ENCODE results near the gene LRRC56. TPM values are rescaled to one million over a fixed set of nuclear protein-coding genes. Genes with fewer than 3 reads are reported as not detected.

LRRC56 gene
- total RNA-seq, 3 donors from 2014 or later = 1.5 to 5.2 (median 4.8) TPM

- Histone ChIP-seq H3K36me3 (ENCODE audit: low read depth) (peaks cover 8% of the 10 kb centered on the region), H3K4me1 (ENCODE audit: low read depth) (no peaks in the 10 kb centered on the region), H3K9me3 (no peaks in the 10 kb centered on the region), H3K4me3 (no peak overlapping the region)
- intact Hi-C loops (cut with DNase I, micrococcal nuclease) = no loop called here
- DNase-seq (peak in 1 of 3 donors; percentile 24), ATAC-seq (no peak)
- no peak for TF ChIP-seq CTCF (IDR thresholded peaks at IDR 0.05)
These were observed 56.0 kb downstream of the LRRC56 start for GRCh38 chr11:593347-593746.

GRCh38 chr11:595400-595799 is 58.1 kb downstream of the LRRC56 start:
- intact Hi-C loops (cut with DNase I, micrococcal nuclease) = no loop called here
- no peak for ATAC-seq
- Histone ChIP-seq H3K9me3 (no peaks in the 10 kb centered on the region), H3K4me3 (no peak overlapping the region), H3K4me1 (ENCODE audit: low read depth) (no peaks in the 10 kb centered on the region), H3K36me3 (ENCODE audit: low read depth) (peaks cover 8% of the 10 kb centered on the region)
- DNase-seq = no peak
- TF ChIP-seq CTCF (IDR thresholded peaks at IDR 0.05) = no peak

- Histone ChIP-seq H3K9me3 (no peaks in the 10 kb centered on the region), H3K36me3 (ENCODE audit: low read depth) (peaks cover 8% of the 10 kb centered on the region), H3K4me3 (no peak overlapping the region), H3K4me1 (ENCODE audit: low read depth) (no peaks in the 10 kb centered on the region)
- no peak for ATAC-seq
- DNase-seq = peak in 1 of 3 donors; percentile 25
- intact Hi-C loops (cut with DNase I, micrococcal nuclease) = no loop called here
- TF ChIP-seq CTCF (IDR thresholded peaks at IDR 0.05) = no peak
These were observed 59.0 kb downstream of the LRRC56 start for GRCh38 chr11:596374-596773.

GRCh38 chr11:597166-597725 is 59.9 kb downstream of the LRRC56 start:
- DNase-seq (no peak), ATAC-seq (peak; percentile 22)
- intact Hi-C loops (cut with DNase I, micrococcal nuclease) = no loop called here
- Histone ChIP-seq H3K36me3 (ENCODE audit: low read depth) (peaks cover 8% of the 10 kb centered on the region), H3K9me3 (no peaks in the 10 kb centered on the region), H3K4me3 (no peak overlapping the region), H3K4me1 (ENCODE audit: low read depth) (no peaks in the 10 kb centered on the region)
- no peak for TF ChIP-seq CTCF (IDR thresholded peaks at IDR 0.05)

GRCh38 chr11:598005-598680 is 60.8 kb downstream of the LRRC56 start:
- TF ChIP-seq CTCF (IDR thresholded peaks at IDR 0.05) = no peak
- DNase-seq (peak in 1 of 3 donors; percentile 19), ATAC-seq (no peak)
- intact Hi-C loops (cut with DNase I, micrococcal nuclease) = no loop called here
- no peaks in the 10 kb centered on the region for H3K4me1 ChIP-seq (ENCODE audit: low read depth)
- no peaks in the 10 kb centered on the region for H3K9me3 ChIP-seq
- H3K36me3 ChIP-seq (ENCODE audit: low read depth) = peaks cover 4% of the 10 kb centered on the region
- H3K4me3 ChIP-seq = no peak overlapping the region

Data from mucosa of descending colon (tissue), 3 donors.